Measurements from ENCODE around the gene AKAP4. TPM values are rescaled to one million over a fixed set of nuclear protein-coding genes. Genes with fewer than 3 reads are reported as not detected.

AKAP4 gene
- polyA plus RNA-seq, 12 donors = 0.28 to 4.7 (median 1.3) TPM; not detected in 2

Other genes with a start within 250 kb of the AKAP4 start
- gene CCNB3, start 3.8 kb upstream of the AKAP4 start, polyA plus RNA-seq (ENCODE audit: insufficient read length in 12 of 12) = 1 to 10 TPM in 8 of 12 donors, under 1 TPM in 2, not detected in 2; 0.63 to 2.4 (median 1.5) TPM